Activated naive CD4-positive, alpha-beta T cell treated with anti-CD3 and anti-CD28 coated beads for 36 hours (primary cell): Measurements from ENCODE around the gene ASIC2. TPM values are rescaled to one million over a fixed set of nuclear protein-coding genes. Genes with fewer than 3 reads are reported as not detected.

ENCODE experiments used
- CTCF ChIA-PET: fragments of 350-600 bp; sonication (Branson Sonifier 250); formaldehyde crosslinking; loops from one replicate; lab custom pipeline; 2021; ENCODE audit warnings: antibody characterized with exemption; lab: Charles Lee
- DNase-seq: peaks from one replicate; pipeline ENCODE4 v3.0.0-alpha.2; 2020
- H3K27ac Mint-ChIP-seq: one replicate; pipeline ENCODE4 v1.8.0; 2021; ENCODE audit warnings: mild to moderate bottlenecking, mixed read lengths
- H3K27me3 Mint-ChIP-seq: one replicate; pipeline ENCODE4 v1.8.0; 2021; ENCODE audit warnings: low read depth, mixed read lengths
- H3K36me3 Mint-ChIP-seq: one replicate; pipeline ENCODE4 v1.8.0; 2021; ENCODE audit warnings: low read depth, mixed read lengths
- H3K4me1 Mint-ChIP-seq: one replicate; pipeline ENCODE4 v1.8.0; 2021; ENCODE audit warnings: low read depth, mixed read lengths
- H3K4me3 Mint-ChIP-seq: one replicate; pipeline ENCODE4 v1.8.0; 2021; ENCODE audit warnings: mild to moderate bottlenecking, moderate library complexity, mixed read lengths
- H3K9me3 Mint-ChIP-seq: one replicate; pipeline ENCODE4 v1.8.0; 2021; ENCODE audit warnings: mixed read lengths
- intact Hi-C: fragments of 100-400 bp; cut with micrococcal nuclease; formaldehyde crosslinking; loops from one replicate; pipeline ENCODE4 v1.15.1; 2023
- total RNA-seq, 2 experiments: library from RNA; stranded (reverse); gene quantifications; one replicate each; pipeline ENCODE4 v1.2.3, GENCODE V29; 2021

The ASIC2 gene
- not detected for total RNA-seq

DNA sequence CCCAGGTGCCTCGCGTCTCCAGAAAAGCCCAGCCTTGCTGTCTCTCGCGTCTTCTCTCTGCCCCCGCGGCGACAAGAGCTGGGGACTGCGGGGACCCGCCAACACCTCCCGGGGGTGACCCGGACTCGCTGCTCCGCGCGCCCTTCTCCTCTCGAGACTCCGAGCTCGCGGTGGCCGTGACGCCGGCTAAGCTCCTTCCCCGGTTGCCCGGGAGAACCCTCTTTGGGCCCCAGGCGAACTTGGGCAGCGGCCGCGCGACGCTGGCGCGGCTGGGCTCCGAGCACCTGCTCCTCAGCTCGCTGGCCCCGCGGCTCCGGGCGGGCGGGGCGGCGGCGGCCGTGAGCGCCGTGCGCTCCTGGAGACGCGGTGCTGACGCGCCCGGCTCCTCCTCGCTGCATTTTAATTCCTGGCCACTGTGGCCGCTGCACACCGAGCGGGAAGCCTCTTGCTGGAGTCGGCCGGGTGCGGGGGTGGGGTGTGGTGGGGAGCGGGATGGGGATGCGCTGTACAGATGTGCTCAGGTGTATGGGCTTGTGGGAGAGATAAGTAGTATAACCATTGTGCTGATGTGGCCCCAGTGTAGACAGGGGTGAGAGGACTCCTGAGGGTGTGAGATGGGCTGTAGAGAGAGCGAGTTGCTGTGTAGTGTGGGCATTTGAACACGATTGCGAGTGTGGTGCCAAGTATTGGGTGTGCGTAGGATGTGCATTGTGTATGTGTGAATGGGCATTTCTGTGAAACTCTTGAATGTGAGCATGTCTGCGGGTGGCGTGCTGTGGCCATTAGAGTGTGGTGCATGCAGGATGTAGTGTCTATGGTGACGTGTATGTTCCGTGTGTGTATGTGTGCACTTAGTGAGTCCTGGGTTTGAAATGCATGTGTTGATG is at the start of gene ASIC2:
TSS of gene ASIC2 (minus strand) at position 315 of the 887 bp plus-strand sequence.
- intact Hi-C loops = no loop called here
- H3K9me3 Mint-ChIP-seq = no peaks in the 10 kb centered on the region
- H3K27me3 Mint-ChIP-seq = peaks cover 36% of the 10 kb centered on the region
- DNase-seq = no peak
- no peaks in the 10 kb centered on the region for H3K36me3 Mint-ChIP-seq
- CTCF ChIA-PET = no interaction called here
- H3K27ac Mint-ChIP-seq = no peak within 1 kb of the TSS
- H3K4me3 Mint-ChIP-seq = no peak within 1 kb of the TSS
- H3K4me1 Mint-ChIP-seq = peaks cover 9% of the 10 kb centered on the region

DNA sequence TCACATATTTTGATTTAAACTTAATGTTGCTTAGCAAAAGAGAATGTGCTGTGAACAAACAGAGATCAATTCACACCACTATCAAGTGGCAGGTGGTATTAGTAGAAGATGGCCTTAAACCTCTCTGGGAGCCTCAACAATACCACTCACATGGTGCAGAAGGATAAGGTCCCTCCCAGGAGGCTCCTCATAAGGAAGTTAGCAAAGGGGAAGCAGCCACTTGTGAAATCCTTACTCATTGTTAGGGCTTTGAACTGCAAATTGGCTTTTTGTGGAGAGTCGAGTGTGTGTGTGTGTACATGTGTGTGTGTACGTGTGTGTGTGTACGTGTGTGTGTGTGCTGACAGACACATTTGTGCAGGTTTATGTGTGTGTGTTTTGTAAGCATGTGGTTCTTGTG is 48.9 kb upstream of the ASIC2 start:
- Mint-ChIP-seq H3K27me3 (peaks cover 13% of the 10 kb centered on the region), H3K9me3 (no peaks in the 10 kb centered on the region), H3K36me3 (no peaks in the 10 kb centered on the region), H3K4me1 (no peaks in the 10 kb centered on the region), H3K27ac (no peak overlapping the region), H3K4me3 (no peak overlapping the region)
- DNase-seq = no peak
- CTCF ChIA-PET = no interaction called here
- intact Hi-C loops = no loop called here

DNA sequence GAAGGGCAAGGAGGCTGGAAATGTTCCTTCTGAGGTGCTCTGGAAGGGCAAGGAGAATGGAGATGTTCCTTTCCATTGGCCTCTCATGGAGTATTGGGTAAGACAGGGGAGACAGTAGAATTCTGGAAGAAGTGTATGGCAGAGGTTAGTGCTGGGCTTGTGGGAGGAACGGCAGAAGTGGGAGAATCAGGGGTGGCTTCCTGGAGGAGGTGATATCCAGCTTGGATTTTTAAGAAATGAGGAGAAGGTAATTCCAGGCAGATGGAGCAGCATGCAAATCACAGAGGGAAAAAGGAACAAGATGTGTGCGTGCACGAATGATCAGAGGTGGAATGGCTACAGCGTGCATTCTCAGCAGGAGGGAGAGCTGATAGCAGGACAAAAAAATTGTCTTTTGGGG is 45.1 kb upstream of the ASIC2 start:
- Mint-ChIP-seq H3K4me3 (no peak overlapping the region), H3K9me3 (no peaks in the 10 kb centered on the region), H3K27ac (no peak overlapping the region), H3K27me3 (peaks cover 13% of the 10 kb centered on the region), H3K36me3 (no peaks in the 10 kb centered on the region), H3K4me1 (no peaks in the 10 kb centered on the region)
- no peak for DNase-seq
- intact Hi-C loops = no loop called here
- CTCF ChIA-PET = no interaction called here

DNA sequence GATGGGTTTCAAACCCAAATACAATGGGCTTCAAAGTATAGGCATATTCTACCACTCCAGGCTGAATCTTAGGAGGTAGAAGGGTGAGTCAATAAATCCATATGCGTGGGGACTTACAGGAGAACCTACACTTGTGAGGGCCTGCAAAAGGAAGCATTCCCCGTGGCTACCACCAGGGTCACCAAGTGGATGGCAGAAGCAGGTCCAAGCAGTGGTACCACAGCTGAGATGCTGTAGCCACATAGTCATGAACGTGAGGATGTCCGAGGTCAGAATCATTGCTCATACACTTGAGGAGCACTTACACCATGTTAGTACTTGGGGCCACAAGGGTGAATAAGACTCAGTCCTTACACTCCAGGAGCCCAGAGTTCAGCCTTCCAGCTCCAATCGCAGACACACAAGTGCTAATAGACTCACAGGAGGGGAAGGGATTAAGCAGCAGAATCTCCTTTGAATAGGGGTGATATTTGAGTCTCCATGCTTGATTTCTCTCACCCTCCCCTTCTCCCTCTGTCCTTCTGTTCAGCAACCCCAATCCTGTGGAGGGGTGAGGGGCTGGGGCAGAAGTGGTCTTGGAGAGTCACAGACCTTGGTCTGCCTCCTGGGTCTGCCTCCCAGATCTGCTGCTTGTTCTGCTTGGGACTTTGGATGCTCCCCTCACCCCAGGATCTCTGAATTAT is 42.5 kb upstream of the ASIC2 start:
- no peaks in the 10 kb centered on the region for H3K36me3 Mint-ChIP-seq
- CTCF ChIA-PET = no interaction called here
- no peak overlapping the region for H3K27ac Mint-ChIP-seq
- no peaks in the 10 kb centered on the region for H3K4me1 Mint-ChIP-seq
- peaks cover 11% of the 10 kb centered on the region for H3K27me3 Mint-ChIP-seq
- no peak for DNase-seq
- H3K9me3 Mint-ChIP-seq = no peaks in the 10 kb centered on the region
- no peak overlapping the region for H3K4me3 Mint-ChIP-seq
- intact Hi-C loops = no loop called here

DNA sequence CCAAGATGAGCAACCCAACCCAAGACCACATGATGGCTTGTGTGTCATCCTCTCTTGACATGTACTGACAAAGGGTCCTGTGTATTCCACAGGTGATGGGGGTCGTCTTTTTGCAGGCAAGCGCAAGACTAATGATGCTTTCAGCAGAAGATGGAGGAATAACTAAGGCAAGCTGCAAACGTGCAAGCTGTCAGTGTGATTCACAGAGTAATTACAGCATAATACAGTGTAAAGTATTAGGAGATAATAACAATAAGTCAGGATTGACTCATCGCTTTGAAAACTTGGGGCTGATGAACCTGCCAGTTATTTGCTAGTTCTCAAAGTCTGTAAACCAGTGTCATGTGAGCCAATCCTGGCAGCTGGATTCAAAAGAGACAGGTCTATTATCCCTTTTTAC is 41.6 kb upstream of the ASIC2 start:
- Mint-ChIP-seq H3K27me3 (peaks cover 13% of the 10 kb centered on the region), H3K4me1 (no peaks in the 10 kb centered on the region), H3K36me3 (no peaks in the 10 kb centered on the region), H3K27ac (no peak overlapping the region), H3K4me3 (no peak overlapping the region), H3K9me3 (no peaks in the 10 kb centered on the region)
- no peak for DNase-seq
- CTCF ChIA-PET = no interaction called here
- intact Hi-C loops = no loop called here

DNA sequence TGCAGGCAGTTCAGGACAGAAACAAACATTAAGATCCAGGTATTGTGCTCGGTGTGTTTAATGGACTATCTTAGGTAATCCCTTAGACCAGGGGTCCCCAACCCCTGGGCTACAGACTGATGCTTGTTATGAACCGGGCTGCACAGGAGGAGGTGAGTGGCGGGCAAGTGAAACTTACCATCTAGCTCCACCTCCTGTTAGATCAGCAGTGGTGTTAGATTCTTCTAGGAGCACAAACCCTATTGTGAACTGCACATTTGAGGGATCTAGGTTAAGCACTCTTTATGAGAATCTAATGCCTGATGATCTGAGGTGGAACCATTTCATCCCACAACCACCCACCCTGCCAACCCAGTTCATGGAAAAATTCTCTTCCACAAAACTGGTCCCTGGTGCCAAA is 37.8 kb upstream of the ASIC2 start:
- no peaks in the 10 kb centered on the region for H3K9me3 Mint-ChIP-seq
- no peak for DNase-seq
- H3K4me3 Mint-ChIP-seq = no peak overlapping the region
- peaks cover 6% of the 10 kb centered on the region for H3K27me3 Mint-ChIP-seq
- H3K27ac Mint-ChIP-seq = no peak overlapping the region
- CTCF ChIA-PET = no interaction called here
- no peaks in the 10 kb centered on the region for H3K36me3 Mint-ChIP-seq
- H3K4me1 Mint-ChIP-seq = no peaks in the 10 kb centered on the region
- intact Hi-C loops = no loop called here

DNA sequence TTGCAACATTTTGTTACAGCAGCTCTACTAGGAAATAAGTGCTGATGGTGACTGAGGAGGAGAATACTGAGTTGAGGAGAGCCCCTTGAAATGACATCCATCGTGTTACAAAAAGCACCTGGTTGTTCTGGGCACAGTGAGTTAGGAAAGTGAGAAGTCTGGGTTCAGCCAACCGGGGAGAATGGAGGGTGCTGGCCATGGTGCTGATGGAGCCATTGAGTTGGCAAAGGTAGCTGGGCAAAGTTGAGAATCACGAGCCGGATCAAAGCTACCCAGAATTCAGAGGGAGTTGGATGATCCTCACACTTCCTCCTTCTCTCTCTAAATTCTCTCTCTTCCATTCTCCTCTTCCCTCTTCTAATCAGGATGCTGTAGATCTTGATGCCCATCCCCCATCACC is 35.0 kb upstream of the ASIC2 start:
- CTCF ChIA-PET = no interaction called here
- no peak overlapping the region for H3K4me3 Mint-ChIP-seq
- intact Hi-C loops = no loop called here
- H3K27ac Mint-ChIP-seq = no peak overlapping the region
- H3K36me3 Mint-ChIP-seq = no peaks in the 10 kb centered on the region
- peaks cover 19% of the 10 kb centered on the region for H3K27me3 Mint-ChIP-seq
- peak; percentile 9 for DNase-seq
- H3K9me3 Mint-ChIP-seq = no peaks in the 10 kb centered on the region
- no peaks in the 10 kb centered on the region for H3K4me1 Mint-ChIP-seq

DNA sequence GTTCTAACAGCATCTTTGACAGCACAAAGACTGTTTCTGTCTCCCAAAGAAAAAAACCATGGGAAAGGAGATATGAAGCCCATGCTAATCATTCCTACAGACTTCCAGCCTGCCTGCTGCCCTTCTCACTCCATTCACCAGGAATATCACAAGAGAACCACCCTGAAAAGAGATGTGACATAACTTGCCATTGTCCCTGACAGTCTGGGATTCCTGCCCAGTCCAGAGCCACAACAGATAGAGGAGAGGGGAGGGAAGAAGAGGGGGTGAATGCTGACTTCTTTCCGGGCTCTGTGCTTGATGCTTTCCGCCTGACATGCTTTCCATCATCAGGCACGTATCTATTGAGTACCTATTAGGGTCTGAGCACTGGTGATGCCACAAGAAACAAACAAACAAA is 31.6 kb upstream of the ASIC2 start:
- Mint-ChIP-seq H3K9me3 (no peaks in the 10 kb centered on the region), H3K27ac (no peak overlapping the region), H3K27me3 (peaks cover 16% of the 10 kb centered on the region), H3K36me3 (no peaks in the 10 kb centered on the region), H3K4me3 (no peak overlapping the region), H3K4me1 (no peaks in the 10 kb centered on the region)
- DNase-seq = no peak
- intact Hi-C loops = no loop called here
- CTCF ChIA-PET = no interaction called here

DNA sequence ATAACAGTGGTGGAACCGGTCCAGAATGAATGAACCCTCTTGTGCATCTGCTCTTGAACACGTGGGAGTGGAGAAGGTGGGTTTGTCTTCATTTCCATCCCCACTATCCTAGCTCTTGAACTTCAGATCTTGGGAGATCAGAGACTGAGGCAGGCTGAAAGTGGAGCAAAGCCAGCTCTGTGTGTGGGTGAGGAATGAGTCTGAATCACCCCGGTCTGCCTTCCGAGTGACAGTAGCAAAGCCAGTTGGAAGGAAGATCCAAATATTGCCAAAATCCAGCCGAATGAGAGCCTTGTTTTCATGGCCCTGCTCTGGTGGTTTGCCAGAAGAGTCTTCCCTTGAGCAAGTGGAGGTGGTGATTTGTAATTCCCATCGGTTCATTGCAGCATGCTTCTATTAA is 29.0 kb upstream of the ASIC2 start:
- Mint-ChIP-seq H3K4me1 (no peaks in the 10 kb centered on the region), H3K27ac (no peak overlapping the region), H3K27me3 (peaks cover 17% of the 10 kb centered on the region), H3K36me3 (no peaks in the 10 kb centered on the region), H3K4me3 (no peak overlapping the region), H3K9me3 (no peaks in the 10 kb centered on the region)
- no peak for DNase-seq
- CTCF ChIA-PET = no interaction called here
- intact Hi-C loops = no loop called here

DNA sequence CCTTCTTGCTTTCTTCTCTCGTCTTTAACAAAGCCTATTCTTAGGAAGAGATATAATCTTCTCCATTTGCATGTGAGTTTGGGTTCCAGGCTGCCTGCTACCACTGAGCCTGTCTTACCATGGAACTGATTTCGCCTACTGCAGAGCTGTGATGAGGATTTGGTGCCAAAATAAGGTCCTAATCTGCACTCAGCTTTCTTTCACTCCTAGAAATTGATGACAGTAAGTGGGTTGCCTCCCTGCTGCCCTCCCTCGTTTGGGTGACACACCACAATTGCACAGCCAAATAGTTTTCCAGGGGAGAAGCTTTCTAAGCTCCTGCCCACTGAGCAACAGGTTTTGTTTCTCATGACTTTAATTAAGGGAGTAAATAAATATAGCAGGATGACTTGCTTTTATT is 25.1 kb upstream of the ASIC2 start:
- Mint-ChIP-seq H3K36me3 (no peaks in the 10 kb centered on the region), H3K4me3 (no peak overlapping the region), H3K27me3 (peaks cover 8% of the 10 kb centered on the region), H3K9me3 (no peaks in the 10 kb centered on the region), H3K27ac (no peak overlapping the region), H3K4me1 (peaks cover 2% of the 10 kb centered on the region)
- CTCF ChIA-PET = interaction anchor here (0.8 kb wide), 1 partner anchor 9 kb away, joined by 4 read pairs; no protein-coding TSS in a partner anchor
- no peak for DNase-seq
- intact Hi-C loops = no loop called here

DNA sequence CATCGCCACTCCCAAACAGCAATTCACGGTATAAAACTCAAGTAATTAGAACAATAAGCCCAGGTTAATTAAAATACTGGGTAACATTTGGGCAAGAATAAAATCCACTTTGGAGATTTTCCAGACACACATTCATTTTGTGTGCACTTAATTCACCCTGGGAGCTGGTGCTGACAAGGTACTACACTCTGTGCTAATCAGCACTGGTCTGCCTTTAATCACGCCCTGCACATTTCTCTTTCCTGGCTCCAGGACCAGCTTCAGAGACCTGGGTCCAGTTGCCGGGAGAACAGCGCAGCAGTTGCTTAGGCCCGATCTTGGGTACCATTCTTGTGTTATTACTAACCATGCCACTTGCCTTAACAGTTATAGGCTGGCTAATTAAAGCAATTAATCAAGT is 23.7 kb upstream of the ASIC2 start:
- Mint-ChIP-seq H3K27ac (no peak overlapping the region), H3K27me3 (peaks cover 10% of the 10 kb centered on the region), H3K4me3 (no peak overlapping the region), H3K9me3 (no peaks in the 10 kb centered on the region), H3K4me1 (peaks cover 2% of the 10 kb centered on the region), H3K36me3 (no peaks in the 10 kb centered on the region)
- intact Hi-C loops = no loop called here
- no peak for DNase-seq
- CTCF ChIA-PET = interaction anchor here (1.2 kb wide), 1 partner anchor 410 kb away, joined by 3 read pairs; no protein-coding TSS in a partner anchor

DNA sequence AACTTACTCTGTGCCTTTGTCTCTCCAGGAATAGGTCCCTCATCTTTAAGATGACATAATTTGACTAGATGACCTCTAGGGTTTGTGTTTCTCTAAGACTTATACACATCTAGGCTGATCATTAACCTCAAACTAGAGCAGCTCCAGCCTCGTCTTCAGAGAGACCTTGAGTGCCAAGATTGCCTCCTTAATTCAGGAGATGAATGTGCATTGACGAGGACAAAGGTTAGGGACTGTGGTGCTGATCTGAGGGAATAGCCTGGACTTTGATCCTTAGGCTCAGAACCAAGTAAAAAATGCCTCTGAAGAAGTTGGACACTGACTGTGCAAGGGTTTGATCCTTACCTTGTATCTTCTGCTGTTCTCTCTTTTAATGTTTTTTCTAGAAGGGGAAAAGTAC is 17.2 kb upstream of the ASIC2 start:
- no peak for DNase-seq
- Mint-ChIP-seq H3K27me3 (peaks cover 14% of the 10 kb centered on the region), H3K9me3 (no peaks in the 10 kb centered on the region), H3K4me3 (no peak overlapping the region), H3K4me1 (peaks cover 2% of the 10 kb centered on the region), H3K36me3 (no peaks in the 10 kb centered on the region), H3K27ac (no peak overlapping the region)
- CTCF ChIA-PET = no interaction called here
- intact Hi-C loops = no loop called here

DNA sequence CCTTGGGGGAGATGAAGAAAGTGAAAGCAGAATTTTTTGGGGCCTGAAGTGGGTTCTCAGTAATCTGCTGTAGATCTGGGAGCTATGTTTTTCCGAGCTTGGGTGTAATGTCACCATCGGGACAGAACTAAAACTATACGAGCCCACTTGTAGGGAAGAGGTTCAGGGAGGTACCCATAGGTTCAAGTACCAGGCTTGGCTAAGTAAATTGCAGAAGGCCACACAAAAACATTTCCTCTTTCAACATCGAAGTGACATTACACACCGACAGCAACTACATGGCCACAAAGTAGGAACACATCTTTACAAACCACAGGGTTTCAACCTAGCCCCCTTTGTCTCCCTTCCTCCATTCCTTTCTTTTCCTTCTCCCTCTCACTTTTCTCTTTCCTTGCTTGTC is 10.2 kb upstream of the ASIC2 start:
- DNase-seq = no peak
- no peak overlapping the region for H3K27ac Mint-ChIP-seq
- H3K27me3 Mint-ChIP-seq = peaks cover 10% of the 10 kb centered on the region
- H3K36me3 Mint-ChIP-seq = no peaks in the 10 kb centered on the region
- intact Hi-C loops = no loop called here
- peaks cover 4% of the 10 kb centered on the region for H3K4me1 Mint-ChIP-seq
- H3K4me3 Mint-ChIP-seq = no peak overlapping the region
- CTCF ChIA-PET = interaction anchor here (0.6 kb wide), 1 partner anchor 1468 kb away, joined by 4 read pairs; no protein-coding TSS in a partner anchor
- peaks cover 1% of the 10 kb centered on the region for H3K9me3 Mint-ChIP-seq
